Stimulated activated CD8-positive, alpha-beta memory T cell treated with anti-CD3 and anti-CD28 coated beads, Interleukin-7, amount 100 ng/mL, for 4 hours (primary cell): ENCODE data around the gene GNA14.
"Not testable (repeated sequence)": the region's sequence is repeated elsewhere in the genome, so short reads cannot be mapped to it uniquely, and the experiment has no call there.

Experiments used
- DNase-seq, 2 donors: peaks; one replicate each; pipeline ENCODE4 v3.0.0-alpha.2; 2020; ENCODE audit warnings: low read depth in 2 of 2

The GNA14 gene

GRCh38 chr9:77643871-77644270, 4.3 kb downstream of the GNA14 start:
- DNase-seq, result no peak

GRCh38 chr9:77640741-77641580, 7.2 kb downstream of the GNA14 start:
- no peak for DNase-seq

GRCh38 chr9:77632652-77633051, 15.5 kb downstream of the GNA14 start:
- no peak for DNase-seq

- DNase-seq, result not testable (repeated sequence)
Measured at GRCh38 chr9:77628864-77629263, 19.3 kb downstream of the GNA14 start.

- DNase-seq, result no peak
Measured at GRCh38 chr9:77616191-77616590, 31.9 kb downstream of the GNA14 start.

- no peak for DNase-seq
Measured at GRCh38 chr9:77614645-77615044, 33.5 kb downstream of the GNA14 start.

GRCh38 chr9:77606526-77606925, 41.6 kb downstream of the GNA14 start:
- no peak for DNase-seq

- no peak for DNase-seq
Measured at GRCh38 chr9:77605449-77606220, 42.5 kb downstream of the GNA14 start.

GRCh38 chr9:77604316-77604715, 43.8 kb downstream of the GNA14 start:
- DNase-seq, result no peak

- DNase-seq, result no peak
Measured at GRCh38 chr9:77602852-77603251, 45.3 kb downstream of the GNA14 start.

- no peak for DNase-seq
Measured at GRCh38 chr9:77601476-77602099, 46.5 kb downstream of the GNA14 start.

- no peak for DNase-seq
Measured at GRCh38 chr9:77600810-77601209, 47.3 kb downstream of the GNA14 start.

GRCh38 chr9:77599492-77599891, 48.6 kb downstream of the GNA14 start:
- DNase-seq, result no peak

GRCh38 chr9:77598991-77599390, 49.1 kb downstream of the GNA14 start:
- no peak for DNase-seq

GRCh38 chr9:77598524-77598923, 49.6 kb downstream of the GNA14 start:
- DNase-seq, result no peak

- DNase-seq, result no peak
Measured at GRCh38 chr9:77597057-77597456, 51.1 kb downstream of the GNA14 start.

GRCh38 chr9:77595426-77596095, 52.6 kb downstream of the GNA14 start:
- DNase-seq, result no peak

GRCh38 chr9:77594963-77595362, 53.2 kb downstream of the GNA14 start:
- DNase-seq, result no peak

- no peak for DNase-seq
Measured at GRCh38 chr9:77593528-77593927, 54.6 kb downstream of the GNA14 start.

GRCh38 chr9:77592476-77592875, 55.6 kb downstream of the GNA14 start:
- DNase-seq, result no peak

- DNase-seq, result no peak
Measured at GRCh38 chr9:77589046-77589795, 58.9 kb downstream of the GNA14 start.
